ENCODE measurements around the gene MYCL.

The MYCL gene

DNA sequence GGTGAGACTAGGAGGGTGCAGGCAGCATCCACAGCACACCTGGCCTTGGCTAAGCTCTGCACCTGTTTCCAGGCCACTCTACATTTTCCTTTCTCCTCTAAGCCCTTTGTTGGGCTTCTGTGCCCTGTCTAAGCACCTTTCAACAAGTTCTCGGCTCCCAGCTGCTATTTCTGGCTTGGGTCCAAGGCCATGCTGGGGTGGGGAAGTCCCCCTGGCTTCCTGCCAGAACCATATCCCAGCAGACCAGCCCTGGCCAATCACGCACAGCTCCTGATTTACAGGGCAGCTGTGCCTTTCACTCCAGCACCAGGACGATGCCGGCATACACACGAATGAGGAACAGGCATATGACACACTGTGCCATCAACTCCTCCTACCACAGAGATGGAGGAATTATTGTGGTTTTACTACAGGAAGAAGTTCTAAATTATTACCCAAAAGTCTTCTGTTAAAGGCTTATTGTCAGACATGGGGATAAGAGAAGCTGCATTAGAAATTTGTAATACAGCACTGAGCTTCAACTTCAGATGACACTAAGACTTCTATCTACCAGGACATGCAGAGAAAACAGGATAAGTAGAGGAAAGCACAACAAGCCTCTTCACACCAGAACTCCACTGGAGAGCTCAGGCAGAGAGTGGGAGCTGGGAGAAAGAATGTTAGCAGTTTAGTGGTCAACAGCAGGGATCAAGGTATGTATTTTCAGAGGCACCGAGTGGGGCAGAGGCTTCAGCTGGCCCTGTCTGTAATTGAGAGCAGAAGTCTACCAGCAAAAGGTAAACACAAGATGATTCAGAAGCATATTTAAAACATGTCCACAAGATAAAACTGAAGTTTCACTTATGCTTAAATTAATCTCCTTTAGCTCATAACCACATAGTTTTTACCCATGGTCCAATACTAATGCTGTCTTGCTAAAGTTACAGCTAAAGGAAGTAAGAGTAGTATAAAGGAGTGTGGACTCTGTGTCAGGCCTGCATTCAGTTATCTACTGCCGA, 55.8 kb downstream of the MYCL start:
- Histone ChIP-seq H3K9me2 (replicated peaks; ENCODE audit: insufficient read depth, low read length) (no peaks in the 10 kb centered on the region), H3K4me3 (ENCODE audit: insufficient read depth, low read length, poor library complexity, severe bottlenecking) (no peak overlapping the region), H2AFZ (ENCODE audit: low read depth, low read length, severe bottlenecking) (no peak overlapping the region), H3K9ac (ENCODE audit: low read length) (no peak overlapping the region), H3K4me2 (ENCODE audit: low read depth, low read length, poor library complexity, severe bottlenecking) (peak overlapping the region; percentile 6), H4K20me1 (ENCODE audit: low read depth, low read length) (no peaks in the 10 kb centered on the region), H3K79me2 (ENCODE audit: insufficient read depth, low read length) (no peaks in the 10 kb centered on the region), H3K27ac (ENCODE audit: low read depth, low read length) (peak overlapping the region; percentile 32), H3K27me3 (ENCODE audit: low read length) (no peaks in the 10 kb centered on the region), H3F3A (ENCODE audit: insufficient read depth) (no peaks in the 10 kb centered on the region), H3K9me3 (ENCODE audit: insufficient read depth, low read length) (no peaks in the 10 kb centered on the region), H3K36me3 (ENCODE audit: low read length) (no peaks in the 10 kb centered on the region)
- TF ChIP-seq EZH2phosphoT487 (conservative IDR thresholded peaks at IDR 0.05; ENCODE audit: low read length) = no peak
- TF ChIP-seq, protein P1, sequence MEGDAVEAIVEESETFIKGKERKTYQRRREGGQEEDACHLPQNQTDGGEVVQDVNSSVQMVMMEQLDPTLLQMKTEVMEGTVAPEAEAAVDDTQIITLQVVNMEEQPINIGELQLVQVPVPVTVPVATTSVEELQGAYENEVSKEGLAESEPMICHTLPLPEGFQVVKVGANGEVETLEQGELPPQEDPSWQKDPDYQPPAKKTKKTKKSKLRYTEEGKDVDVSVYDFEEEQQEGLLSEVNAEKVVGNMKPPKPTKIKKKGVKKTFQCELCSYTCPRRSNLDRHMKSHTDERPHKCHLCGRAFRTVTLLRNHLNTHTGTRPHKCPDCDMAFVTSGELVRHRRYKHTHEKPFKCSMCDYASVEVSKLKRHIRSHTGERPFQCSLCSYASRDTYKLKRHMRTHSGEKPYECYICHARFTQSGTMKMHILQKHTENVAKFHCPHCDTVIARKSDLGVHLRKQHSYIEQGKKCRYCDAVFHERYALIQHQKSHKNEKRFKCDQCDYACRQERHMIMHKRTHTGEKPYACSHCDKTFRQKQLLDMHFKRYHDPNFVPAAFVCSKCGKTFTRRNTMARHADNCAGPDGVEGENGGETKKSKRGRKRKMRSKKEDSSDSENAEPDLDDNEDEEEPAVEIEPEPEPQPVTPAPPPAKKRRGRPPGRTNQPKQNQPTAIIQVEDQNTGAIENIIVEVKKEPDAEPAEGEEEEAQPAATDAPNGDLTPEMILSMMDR (IDR thresholded peaks at IDR 0.05; ENCODE audit: insufficient read depth, low read length, poor library complexity, severe bottlenecking) = no peak

All from SU-DHL-6 (cell line).